B cell (primary cell): ENCODE data around the gene MYPOP. TPM values are rescaled to one million over a fixed set of nuclear protein-coding genes. Genes with fewer than 3 reads are reported as not detected.

Source experiments
- ATAC-seq: fragments of 200-7000 bp; cut with Tn5 transposase; one replicate; pipeline ENCODE4 v1.10.0; 2021; ENCODE audit warnings: low read depth, mild to moderate bottlenecking, moderate number of reproducible peaks, moderate library complexity
- CTCF ChIA-PET: fragments of 350-600 bp; sonication (Branson Sonifier 250); formaldehyde crosslinking; loops from one replicate; lab custom pipeline; 2021; ENCODE audit warnings: antibody characterized with exemption, inconsistent platforms; lab: Charles Lee
- POLR2A ChIA-PET: fragments of 350-600 bp; sonication (Branson Sonifier 250); formaldehyde crosslinking; loops from one replicate; lab custom pipeline; 2021; ENCODE audit warnings: antibody characterized with exemption; lab: Charles Lee
- DNase-seq: peaks from one replicate; pipeline ENCODE4 v3.0.0; 2013
- H2AFZ ChIP-seq: 2 replicates; pipeline ENCODE4 v1.6.1; 2012; ENCODE audit warnings: mild to moderate bottlenecking, low read depth, low read length; ENCODE audit not compliant: insufficient read depth, poor library complexity, severe bottlenecking
- H3K27ac ChIP-seq, 2 donors: 1 replicate in 1 of 2; 2 replicates in 1 of 2; pipeline ENCODE4 v1.5.1; 2012 to 2013; ENCODE audit warnings: low read length in 2 of 2, mild to moderate bottlenecking in 2 of 2, moderate library complexity in 1 of 2
- H3K27me3 ChIP-seq, 4 experiments: fragments of 200-600 bp in 1 of 4; sonication (generic) in 1 of 4; replicated peaks in 1 of 4; 1 replicate in 2 of 4; 2 replicates in 2 of 4; pipeline versions ENCODE4 v1.6.1 to v1.7.0; 2013 to 2016; ENCODE audit warnings: low read length in 3 of 4, mild to moderate bottlenecking in 2 of 4, mixed read lengths in 1 of 4, moderate library complexity in 1 of 4; ENCODE audit not compliant: insufficient read depth in 4 of 4, control insufficient read depth in 3 of 4; ENCODE audit errors: control extremely low read depth in 1 of 4
- H3K36me3 ChIP-seq, 2 experiments: replicated peaks in 1 of 2; 1 replicate in 1 of 2; 2 replicates in 1 of 2; pipeline versions ENCODE4 v1.6.1 to v1.7.1; 2013; ENCODE audit warnings: low read length in 1 of 2; ENCODE audit not compliant: insufficient read depth in 2 of 2, control insufficient read depth in 1 of 2; ENCODE audit errors: control extremely low read depth in 1 of 2, extremely low read depth in 1 of 2
- H3K4me1 ChIP-seq, 2 donors: fragments of 200-600 bp in 1 of 2; sonication (generic) in 1 of 2; 1 replicate in 1 of 2; 2 replicates in 1 of 2; pipeline versions ENCODE4 v1.5.1 to v1.6.1; 2013 to 2017; ENCODE audit warnings: low read length in 2 of 2; ENCODE audit not compliant: control insufficient read depth in 2 of 2, insufficient read depth in 2 of 2
- H3K4me2 ChIP-seq: replicated peaks from 2 replicates; pipeline ENCODE3; 2012; ENCODE audit warnings: mild to moderate bottlenecking, low read depth, low read length; ENCODE audit not compliant: poor library complexity, severe bottlenecking
- H3K4me3 ChIP-seq, 5 experiments: fragments of 200-600 bp in 1 of 5; sonication (generic) in 1 of 5; 1 replicate in 3 of 5; 2 replicates in 2 of 5; pipeline versions ENCODE4 v1.5.1 to v1.7.0; 2011 to 2016; ENCODE audit warnings: low read length in 4 of 5, mild to moderate bottlenecking in 4 of 5, low read depth in 2 of 5, control low read depth in 1 of 5, moderate library complexity in 1 of 5; ENCODE audit not compliant: insufficient read depth in 1 of 5; ENCODE audit errors: control extremely low read depth in 1 of 5, extremely low read depth in 1 of 5
- H3K79me2 ChIP-seq: fragments of 200-600 bp; sonication (generic); one replicate; pipeline ENCODE4 v1.6.0; 2016; ENCODE audit warnings: low read length; ENCODE audit not compliant: control insufficient read depth, insufficient read depth
- H3K9ac ChIP-seq: fragments of 200-600 bp; sonication (generic); 2 replicates; pipeline ENCODE4 v1.6.1; 2017; ENCODE audit warnings: mild to moderate bottlenecking, low read length, moderate library complexity
- H3K9me3 ChIP-seq, 3 donors: one replicate each; pipeline versions ENCODE4 v1.6.1 to v1.7.1; 2013; ENCODE audit warnings: low read length in 2 of 3; ENCODE audit not compliant: control insufficient read depth in 2 of 3, insufficient read depth in 1 of 3; ENCODE audit errors: control extremely low read depth in 1 of 3
- H4K20me1 ChIP-seq: 2 replicates; pipeline ENCODE4 v1.6.0; 2012; ENCODE audit warnings: mild to moderate bottlenecking, low read length; ENCODE audit not compliant: insufficient read depth, control insufficient read depth, poor library complexity, severe bottlenecking
- H3K27ac Mint-ChIP-seq: one replicate; pipeline ENCODE4 v1.8.0; 2021; ENCODE audit warnings: mixed read lengths
- H3K27me3 Mint-ChIP-seq: one replicate; pipeline ENCODE4 v1.8.0; 2021; ENCODE audit warnings: mixed read lengths
- H3K4me1 Mint-ChIP-seq: one replicate; pipeline ENCODE4 v1.8.0; 2021; ENCODE audit warnings: mixed read lengths
- H3K4me3 Mint-ChIP-seq: one replicate; pipeline ENCODE4 v1.8.0; 2021; ENCODE audit warnings: mixed read lengths
- H3K9me3 Mint-ChIP-seq: one replicate; pipeline ENCODE4 v1.8.0; 2022; ENCODE audit warnings: mixed read lengths; ENCODE audit not compliant: insufficient read depth
- CTCF ChIP-seq: fragments of 200-600 bp; IDR thresholded peaks from one replicate; pipeline ENCODE4 v1.8.0; 2022; ENCODE audit warnings: antibody characterized with exemption, mild to moderate bottlenecking
- EZH2 ChIP-seq: IDR thresholded peaks from 2 replicates; pipeline ENCODE4 v1.6.1; 2012; ENCODE audit warnings: borderline replicate concordance, low read depth, mild to moderate bottlenecking, moderate library complexity, low read length; ENCODE audit not compliant: insufficient read depth, poor library complexity, severe bottlenecking
- WGBS: methylation state at CpG from one replicate; pipeline ENCODE4 v1.1.5; 2013; ENCODE audit warnings: missing lambda C conversion rate; ENCODE audit not compliant: insufficient coverage; 5-methylcytosine and 5-hydroxymethylcytosine counted together
- intact Hi-C: fragments of 100-400 bp; cut with micrococcal nuclease; formaldehyde crosslinking; loops from one replicate; pipeline ENCODE4 v1.10.0; 2022
- polyA plus RNA-seq: library from polyadenylated mRNA; depleted of rRNA; stranded (reverse); fragments of >200 nt; gene quantifications from 2 replicates; pipeline ENCODE4 v1.2.3, GENCODE V29; 2012
- total RNA-seq, 2 donors: library from RNA; stranded (reverse); fragments of 120-200 nt in 1 of 2; gene quantifications; 1 replicate in 1 of 2; 2 replicates in 1 of 2; pipeline versions ENCODE4 v1.2.3 to v1.2.4, GENCODE V29; 2013 to 2022

Gene MYPOP
- total and polyA plus RNA-seq, 2 donors (not counting 1 experiment from before 2014, with no cell fraction given): 5.7 to 12.1 TPM

- Histone ChIP-seq H4K20me1 (peaks cover 27% of the 10 kb centered on the region), H3K4me2 (peak overlapping the region; percentile 50), H3K4me1 (peaks cover 27 to 33% of the 10 kb centered on the region in 2 donors), H3K27me3 (peaks cover 0 to 14% (median 6%) of the 10 kb centered on the region in 4 experiments), H3K36me3 (peaks cover 0 to 25% of the 10 kb centered on the region in 2 experiments), H2AFZ (no peak overlapping the region), H3K27ac (peak overlapping the region in 1 of 2 donors; percentile 56), H3K4me3 (no peak overlapping the region), H3K9ac (no peak overlapping the region), H3K79me2 (peaks cover 64% of the 10 kb centered on the region), H3K9me3 (peaks cover 0 to 4% (median 0%) of the 10 kb centered on the region in 3 donors)
- peak overlapping the region; percentile 91 for H3K4me3 Mint-ChIP-seq
- CTCF ChIA-PET: interaction anchor here (0.6 to 2.2 kb wide), 3 partner anchors 22 to 421 kb away, joined by 3 to 7 read pairs (median 5); no protein-coding TSS in a partner anchor
- POLR2A ChIA-PET: no interaction called here
- intact Hi-C loops: no loop called here
- no peak for DNase-seq
- no peaks in the 10 kb centered on the region for H3K9me3 Mint-ChIP-seq
- TF ChIP-seq EZH2 (no peak), CTCF (no peak)
- ATAC-seq: no peak
- H3K27me3 Mint-ChIP-seq: peaks cover 10% of the 10 kb centered on the region
- no peak overlapping the region for H3K27ac Mint-ChIP-seq
- H3K4me1 Mint-ChIP-seq: peaks cover 34% of the 10 kb centered on the region
- 86% methylated on average over 4 of the region's 15 CpGs for WGBS
Measured at GRCh38 chr19:45860359-45861259, 41.8 kb downstream of the MYPOP start.
